OCI-LY1 (cell line): ENCODE results near the gene LPCAT3.

Experiments used
- H2AFZ ChIP-seq: fragments of 200-600 bp; sonication (generic), shearing (Covaris generic); 2 replicates; pipeline ENCODE4 v1.6.0; 2014; ENCODE audit warnings: antibody characterized with exemption, mild to moderate bottlenecking, low read length
- H3F3A ChIP-seq: fragments of 200-600 bp; sonication (generic), shearing (Covaris generic); 2 replicates; pipeline ENCODE4 v1.6.0; 2014; ENCODE audit warnings: mild to moderate bottlenecking, antibody characterized with exemption, low read length, moderate library complexity; ENCODE audit not compliant: insufficient read depth
- H3K27ac ChIP-seq: fragments of 200-600 bp; sonication (generic); 2 replicates; pipeline ENCODE4 v1.5.1; 2014; ENCODE audit warnings: low read length, mixed run types, mild to moderate bottlenecking, low read depth; ENCODE audit not compliant: poor library complexity, severe bottlenecking
- H3K27me3 ChIP-seq: fragments of 200-600 bp; sonication (generic); 2 replicates; pipeline ENCODE4 v1.6.0; 2014; ENCODE audit warnings: antibody characterized with exemption, mild to moderate bottlenecking, low read length, moderate library complexity; ENCODE audit not compliant: insufficient read depth
- H3K36me3 ChIP-seq: fragments of 200-600 bp; sonication (generic); 2 replicates; pipeline ENCODE4 v1.6.1; 2014; ENCODE audit warnings: mild to moderate bottlenecking, antibody characterized with exemption, low read length, moderate library complexity, mixed read lengths; ENCODE audit not compliant: insufficient read depth
- H3K4me1 ChIP-seq: fragments of 200-600 bp; sonication (generic); 2 replicates; pipeline ENCODE4 v1.5.1; 2014; ENCODE audit warnings: mild to moderate bottlenecking, low read length, moderate library complexity; ENCODE audit not compliant: insufficient read depth, severe bottlenecking
- H3K4me2 ChIP-seq: fragments of 200-600 bp; sonication (generic), shearing (Covaris generic); 2 replicates; pipeline ENCODE4 v1.6.1; 2014; ENCODE audit warnings: low read length
- H3K4me3 ChIP-seq: fragments of 200-600 bp; sonication (generic); 2 replicates; pipeline ENCODE4 v1.5.1; 2014; ENCODE audit warnings: low read length, low read depth, mild to moderate bottlenecking, mixed read lengths; ENCODE audit not compliant: poor library complexity, severe bottlenecking
- H3K79me2 ChIP-seq: fragments of 200-600 bp; shearing (Covaris generic); 2 replicates; pipeline ENCODE4 v1.6.1; 2016; ENCODE audit warnings: mixed run types, low read length, mixed read lengths; ENCODE audit not compliant: insufficient read depth
- H3K9ac ChIP-seq: fragments of 200-600 bp; sonication (generic), shearing (Covaris generic); 2 replicates; pipeline ENCODE4 v1.6.1; 2014; ENCODE audit warnings: mild to moderate bottlenecking, low read length, mixed read lengths
- H3K9me2 ChIP-seq: fragments of 200-600 bp; sonication (generic), shearing (Covaris generic); 2 replicates; pipeline ENCODE4 v1.6.1; 2014; ENCODE audit warnings: low read depth, mild to moderate bottlenecking, low read length, mixed read lengths
- H3K9me3 ChIP-seq: fragments of 200-600 bp; shearing (Covaris generic); 2 replicates; pipeline ENCODE4 v1.6.1; 2014; ENCODE audit warnings: low read length, mixed read lengths
- H4K20me1 ChIP-seq: fragments of 200-600 bp; sonication (generic), shearing (Covaris generic); 2 replicates; pipeline ENCODE4 v1.6.0; 2016; ENCODE audit warnings: mild to moderate bottlenecking, low read length; ENCODE audit not compliant: insufficient read depth
- CTCF ChIP-seq: fragments of 200-600 bp; sonication (generic), shearing (Covaris generic); IDR thresholded peaks from 2 replicates; pipeline ENCODE4 v1.5.1; 2017; ENCODE audit warnings: mild to moderate bottlenecking, antibody characterized with exemption, low read length, moderate library complexity, mixed read lengths
- EZH2 ChIP-seq: fragments of 200-600 bp; sonication (generic), shearing (Covaris generic); IDR thresholded peaks from 2 replicates; pipeline ENCODE4 v1.8.0; 2017; ENCODE audit warnings: borderline replicate concordance, mixed run types, mild to moderate bottlenecking, antibody characterized with exemption, low read length, moderate library complexity, mixed read lengths

The LPCAT3 gene

GRCh38 chr12:6957151-6957701 is 61.0 kb downstream of the LPCAT3 start:
- Histone ChIP-seq H3K9ac (no peak overlapping the region), H3K27ac (no peak overlapping the region), H4K20me1 (no peaks in the 10 kb centered on the region), H3K4me2 (no peak overlapping the region), H3K9me2 (no peaks in the 10 kb centered on the region), H3K9me3 (no peaks in the 10 kb centered on the region), H3K4me1 (peaks cover 50% of the 10 kb centered on the region), H3K36me3 (no peaks in the 10 kb centered on the region), H2AFZ (no peak overlapping the region), H3K4me3 (no peak overlapping the region), H3K79me2 (no peaks in the 10 kb centered on the region), H3F3A (no peaks in the 10 kb centered on the region), H3K27me3 (peaks cover 10% of the 10 kb centered on the region; the same call in 1 of the 2 replicates)
- TF ChIP-seq CTCF (no peak), EZH2 (no peak)

GRCh38 chr12:6956021-6956727 is 62.1 kb downstream of the LPCAT3 start:
- no peak overlapping the region for H3K27ac ChIP-seq
- H3K4me1 ChIP-seq: peaks cover 50% of the 10 kb centered on the region
- H3K9ac ChIP-seq: no peak overlapping the region
- no peaks in the 10 kb centered on the region for H3K79me2 ChIP-seq
- H3K4me2 ChIP-seq: no peak overlapping the region
- no peaks in the 10 kb centered on the region for H3F3A ChIP-seq
- no peaks in the 10 kb centered on the region for H3K9me3 ChIP-seq
- TF ChIP-seq CTCF (no peak), EZH2 (no peak)
- H4K20me1 ChIP-seq: no peaks in the 10 kb centered on the region
- no peaks in the 10 kb centered on the region for H3K36me3 ChIP-seq
- peaks cover 10% of the 10 kb centered on the region; the same call in 1 of the 2 replicates for H3K27me3 ChIP-seq
- H2AFZ ChIP-seq: no peak overlapping the region
- H3K4me3 ChIP-seq: no peak overlapping the region
- no peaks in the 10 kb centered on the region for H3K9me2 ChIP-seq

GRCh38 chr12:6955108-6956020 is 62.9 kb downstream of the LPCAT3 start:
- no peak overlapping the region for H2AFZ ChIP-seq
- H3K79me2 ChIP-seq: no peaks in the 10 kb centered on the region
- no peak overlapping the region for H3K4me3 ChIP-seq
- no peaks in the 10 kb centered on the region for H3K36me3 ChIP-seq
- no peaks in the 10 kb centered on the region for H3K9me2 ChIP-seq
- no peaks in the 10 kb centered on the region for H3K9me3 ChIP-seq
- no peaks in the 10 kb centered on the region for H3F3A ChIP-seq
- H4K20me1 ChIP-seq: no peaks in the 10 kb centered on the region
- no peak for TF ChIP-seq EZH2
- TF ChIP-seq CTCF: no peak
- peaks cover 53% of the 10 kb centered on the region for H3K4me1 ChIP-seq
- no peak overlapping the region for H3K9ac ChIP-seq
- H3K27me3 ChIP-seq: peaks cover 8% of the 10 kb centered on the region; the same call in 1 of the 2 replicates
- H3K27ac ChIP-seq: no peak overlapping the region
- no peak overlapping the region for H3K4me2 ChIP-seq
